GM19035 (cell line): Measurements from ENCODE around the gene LSM14A.

ENCODE experiments used
- ATAC-seq: cut with Tn5 transposase; IDR thresholded peaks from one replicate; pipeline ENCODE4 v1.9.1; 2021; ENCODE audit not compliant: unreplicated experiment

The LSM14A gene

DNA sequence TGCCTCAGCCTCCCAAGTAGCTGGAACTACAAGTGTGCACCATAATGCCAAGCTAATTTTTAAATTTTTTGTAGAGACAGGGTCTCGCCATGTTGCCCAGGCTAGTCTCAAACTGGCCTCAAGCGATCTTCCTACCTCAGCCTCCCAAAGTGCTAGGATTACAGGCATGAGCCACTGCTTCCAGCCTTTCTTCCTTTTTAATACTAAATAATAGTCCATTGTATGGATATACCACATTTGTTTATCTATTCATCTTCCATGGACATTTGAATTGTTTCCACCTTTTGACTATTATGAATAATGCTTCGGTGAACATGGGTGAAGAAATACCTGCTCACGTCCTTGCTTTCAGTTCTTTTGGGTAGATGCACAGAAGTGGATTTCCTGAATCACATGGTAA is 106.5 kb downstream of the LSM14A start:
- no peak for ATAC-seq
